OCI-M1 (cell line): ENCODE results near the gene BRME1.

Experiments used
- DNase-seq: peaks from one replicate; lab custom pipeline; 2025; lab: John Stamatoyannopoulos, UW

The BRME1 gene

GRCh38 chr19:13844130-13844631 is 61.7 kb downstream of the BRME1 start:
- no peak for DNase-seq

GRCh38 chr19:13843104-13843921 is 62.6 kb downstream of the BRME1 start:
- no peak for DNase-seq

GRCh38 chr19:13842291-13843103 is 63.4 kb downstream of the BRME1 start:
- peak; percentile 94 for DNase-seq

GRCh38 chr19:13841962-13842290 is 64.0 kb downstream of the BRME1 start:
- DNase-seq, result peak; percentile 83

- no peak for DNase-seq
Measured at GRCh38 chr19:13841086-13841961, 64.6 kb downstream of the BRME1 start.

- no peak for DNase-seq
Measured at GRCh38 chr19:13840305-13841085, 65.4 kb downstream of the BRME1 start.

GRCh38 chr19:13839938-13840304 is 66.0 kb downstream of the BRME1 start:
- no peak for DNase-seq

GRCh38 chr19:13839130-13839937 is 66.6 kb downstream of the BRME1 start:
- DNase-seq, result peak; percentile 99

GRCh38 chr19:13838435-13839129 is 67.3 kb downstream of the BRME1 start:
- no peak for DNase-seq

GRCh38 chr19:13835791-13836723 is 69.9 kb downstream of the BRME1 start:
- DNase-seq, result no peak

GRCh38 chr19:13834244-13835069 is 71.5 kb downstream of the BRME1 start:
- DNase-seq, result no peak

- DNase-seq, result peak; percentile 100
Measured at GRCh38 chr19:13833330-13834243, 72.3 kb downstream of the BRME1 start.
